Hepatocyte (in vitro differentiated cells): ENCODE data around the gene NXPH4. TPM values are rescaled to one million over a fixed set of nuclear protein-coding genes. Genes with fewer than 3 reads are reported as not detected.

ENCODE experiments used
- DNase-seq: peaks from one replicate; pipeline ENCODE4 v3.0.0-alpha.2; 2016; ENCODE audit warnings: low spot score
- H2AFZ ChIP-seq: fragments of 200-600 bp; sonication (generic); 2 replicates; pipeline ENCODE4 v1.6.0; 2016; ENCODE audit warnings: antibody characterized with exemption, mild to moderate bottlenecking
- H3K27ac ChIP-seq: fragments of 200-600 bp; sonication (generic); 2 replicates; pipeline ENCODE4 v1.5.1; 2016; ENCODE audit warnings: mild to moderate bottlenecking
- H3K27me3 ChIP-seq: fragments of 200-600 bp; sonication (generic); 2 replicates; pipeline ENCODE4 v1.6.1; 2016
- H3K36me3 ChIP-seq: fragments of 200-600 bp; sonication (generic); replicated peaks from 2 replicates; pipeline ENCODE4 v1.5.1; 2016; ENCODE audit warnings: low read depth; ENCODE audit not compliant: insufficient read depth
- H3K4me1 ChIP-seq: fragments of 200-600 bp; sonication (generic); 2 replicates; pipeline ENCODE4 v1.5.1; 2016; ENCODE audit warnings: mild to moderate bottlenecking, moderate library complexity; ENCODE audit not compliant: insufficient read depth
- H3K4me2 ChIP-seq: fragments of 200-600 bp; sonication (generic); 2 replicates; pipeline ENCODE4 v1.6.0; 2016
- H3K4me3 ChIP-seq: fragments of 200-600 bp; sonication (generic); 2 replicates; pipeline ENCODE4 v1.5.1; 2016; ENCODE audit warnings: mild to moderate bottlenecking
- H3K79me2 ChIP-seq: fragments of 200-600 bp; sonication (generic); 2 replicates; pipeline ENCODE4 v1.6.0; 2017; ENCODE audit warnings: mild to moderate bottlenecking
- H3K9me2 ChIP-seq: fragments of 200-600 bp; sonication (generic); replicated peaks from 2 replicates; pipeline ENCODE4 v1.6.0; 2017; ENCODE audit warnings: mild to moderate bottlenecking; ENCODE audit not compliant: insufficient read depth
- H3K9me3 ChIP-seq: fragments of 200-600 bp; sonication (generic); 2 replicates; pipeline ENCODE4 v1.5.1; 2016; ENCODE audit warnings: low read depth, mild to moderate bottlenecking
- H4K20me1 ChIP-seq: fragments of 200-600 bp; sonication (generic); 2 replicates; pipeline ENCODE4 v1.6.0; 2016; ENCODE audit warnings: mild to moderate bottlenecking; ENCODE audit not compliant: insufficient read depth, poor library complexity, severe bottlenecking
- CTCF ChIP-seq: fragments of 200-600 bp; sonication (generic); IDR thresholded peaks from 2 replicates; pipeline ENCODE4 v1.5.1; 2016; ENCODE audit warnings: antibody characterized with exemption, mild to moderate bottlenecking; ENCODE audit not compliant: poor library complexity
- EZH2 ChIP-seq: fragments of 200-600 bp; sonication (generic); IDR thresholded peaks from 2 replicates; pipeline ENCODE4 v1.6.1; 2016; ENCODE audit warnings: antibody characterized with exemption, mild to moderate bottlenecking, borderline replicate concordance
- EZH2phosphoT487 ChIP-seq: fragments of 200-600 bp; sonication (generic); IDR thresholded peaks from one replicate; pipeline ENCODE4 v1.6.1; 2018; ENCODE audit warnings: antibody characterized with exemption, mild to moderate bottlenecking, low read depth, moderate library complexity; ENCODE audit not compliant: unreplicated experiment, severe bottlenecking
- WGBS: methylation state at CpG from one replicate; pipeline ENCODE4 v1.1.6; 2016; ENCODE audit warnings: low lambda C conversion rate; ENCODE audit errors: missing lambda C conversion rate; 5-methylcytosine and 5-hydroxymethylcytosine counted together
- polyA plus RNA-seq: library from polyadenylated mRNA; unstranded; fragments of >200 nt; fragmentation: Nextera tagmentation; extraction: Ambion mirVana; gene quantifications from 2 replicates; pipeline ENCODE4 v1.2.1, GENCODE V29; 2016
- total RNA-seq: library from RNA; depleted of rRNA; stranded (reverse); fragments of >200 nt; gene quantifications from 2 replicates; pipeline ENCODE4 v1.2.3, GENCODE V29; 2014

The NXPH4 gene
- total and polyA plus RNA-seq, 2 experiments from 2014 or later = 1.1 to 3.3 TPM

DNA sequence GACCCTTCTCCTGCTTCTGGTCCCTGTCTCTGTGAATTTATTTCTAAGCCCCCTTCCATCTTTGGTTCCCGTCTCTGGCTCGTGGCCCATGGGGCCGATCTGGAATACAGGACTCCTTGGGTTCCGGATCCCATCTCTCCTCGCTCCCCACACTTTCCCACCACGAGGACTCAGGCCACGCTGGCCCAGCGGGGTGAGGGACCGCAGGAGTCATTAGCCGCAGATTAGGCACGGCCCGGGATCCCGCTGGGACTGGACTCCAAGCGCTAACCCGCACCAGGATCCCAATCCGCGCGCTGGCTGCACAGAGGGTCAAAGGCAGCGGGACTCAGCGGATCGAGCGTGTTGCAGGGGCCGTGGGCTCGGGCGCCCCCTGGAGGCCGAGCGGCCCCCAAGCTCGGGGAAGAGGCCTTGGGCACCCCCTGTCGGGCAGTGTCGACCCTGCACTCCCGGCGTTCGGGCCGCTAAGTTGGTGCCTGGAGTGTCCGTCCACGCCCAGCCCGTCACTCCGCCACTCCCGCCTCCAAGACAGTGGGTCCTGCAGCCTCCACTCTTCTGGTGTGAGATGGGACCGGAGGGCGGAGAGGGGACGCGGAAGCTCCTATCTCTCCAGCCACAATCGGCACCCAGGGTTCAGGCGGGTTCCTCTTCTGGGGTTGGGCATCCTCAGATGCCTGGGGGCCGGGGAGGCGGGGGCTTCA lies 22.4 kb downstream of the NXPH4 start:
- no peak overlapping the region for H3K27ac ChIP-seq
- no peaks in the 10 kb centered on the region for H3K79me2 ChIP-seq
- H2AFZ ChIP-seq = peak overlapping the region; percentile 47
- H4K20me1 ChIP-seq = peaks cover 5% of the 10 kb centered on the region
- no peaks in the 10 kb centered on the region for H3K9me2 ChIP-seq
- no peaks in the 10 kb centered on the region for H3K9me3 ChIP-seq
- H3K36me3 ChIP-seq = no peaks in the 10 kb centered on the region
- peaks cover 78% of the 10 kb centered on the region for H3K27me3 ChIP-seq
- DNase-seq = peak; percentile 94
- WGBS = 5% methylated on average over 47 of the region's 47 CpGs
- peaks cover 58% of the 10 kb centered on the region for H3K4me1 ChIP-seq
- TF ChIP-seq EZH2 = no peak
- peak; percentile 100 for TF ChIP-seq CTCF
- TF ChIP-seq EZH2phosphoT487 = no peak
- peak overlapping the region; percentile 100 for H3K4me2 ChIP-seq
- peak overlapping the region; percentile 52 for H3K4me3 ChIP-seq

GRCh38 chr12:57239587-57240065 lies 23.0 kb downstream of the NXPH4 start:
- WGBS = 6% methylated on average over 14 of the region's 14 CpGs

GRCh38 chr12:57240066-57240921 lies 23.7 kb downstream of the NXPH4 start:
- Histone ChIP-seq H3K36me3 (no peaks in the 10 kb centered on the region), H3K4me2 (peak overlapping the region; percentile 100), H3K4me1 (peaks cover 59% of the 10 kb centered on the region), H3K4me3 (peak overlapping the region; percentile 52), H3K9me2 (no peaks in the 10 kb centered on the region), H3K9me3 (no peaks in the 10 kb centered on the region), H3K27ac (no peak overlapping the region), H4K20me1 (peaks cover 5% of the 10 kb centered on the region), H3K27me3 (peaks cover 76% of the 10 kb centered on the region), H2AFZ (peak overlapping the region; percentile 61), H3K79me2 (no peaks in the 10 kb centered on the region)
- TF ChIP-seq EZH2 (peak; percentile 79), CTCF (no peak), EZH2phosphoT487 (no peak)
- DNase-seq = peak; percentile 85
- WGBS = 2% methylated on average over 61 of the region's 72 CpGs

More at GRCh38 chr12:57239587-57240065, 23.0 kb downstream of the NXPH4 start:
- Histone ChIP-seq H3K36me3 (no peaks in the 10 kb centered on the region), H3K27ac (no peak overlapping the region), H3K9me2 (no peaks in the 10 kb centered on the region), H2AFZ (peak overlapping the region; percentile 61), H4K20me1 (peaks cover 5% of the 10 kb centered on the region), H3K27me3 (peaks cover 78% of the 10 kb centered on the region), H3K4me1 (peaks cover 59% of the 10 kb centered on the region), H3K9me3 (no peaks in the 10 kb centered on the region), H3K4me3 (peak overlapping the region; percentile 52), H3K79me2 (no peaks in the 10 kb centered on the region), H3K4me2 (peak overlapping the region; percentile 100)
- TF ChIP-seq CTCF (no peak), EZH2phosphoT487 (no peak), EZH2 (no peak)
- no peak for DNase-seq
